IPS-NIHi7 (cell line): Measurements from ENCODE around the gene CD69.

Experiments
- DNase-seq: peaks from one replicate; pipeline ENCODE4 v3.0.0; 2012; ENCODE audit warnings: mixed read lengths; ENCODE audit errors: extremely low spot score

Gene CD69

GRCh38 chr12:9781360-9781759 lies 20.7 kb upstream of the CD69 start:
- DNase-seq = no peak

- DNase-seq = no peak
These were observed 18.5 kb upstream of the CD69 start for GRCh38 chr12:9779209-9779608.

GRCh38 chr12:9776781-9777180 lies 16.1 kb upstream of the CD69 start:
- DNase-seq = no peak

- no peak for DNase-seq
These were observed 12.6 kb upstream of the CD69 start for GRCh38 chr12:9773216-9773877.

- DNase-seq = no peak
These were observed 2.3 kb upstream of the CD69 start for GRCh38 chr12:9763025-9763424.

- no peak for DNase-seq
These were observed 1.7 kb upstream of the CD69 start for GRCh38 chr12:9762369-9762768.

- DNase-seq = no peak
These were observed 699 bp upstream of the CD69 start for GRCh38 chr12:9761419-9761781.

- DNase-seq = no peak
These were observed 581 bp downstream of the CD69 start for GRCh38 chr12:9760120-9760519.

- DNase-seq = no peak
These were observed 1.0 kb downstream of the CD69 start for GRCh38 chr12:9759694-9760093.

GRCh38 chr12:9758119-9758518 lies 2.6 kb downstream of the CD69 start:
- DNase-seq = no peak

- no peak for DNase-seq
These were observed 3.2 kb downstream of the CD69 start for GRCh38 chr12:9757433-9758025.

- DNase-seq = no peak
These were observed 4.0 kb downstream of the CD69 start for GRCh38 chr12:9756706-9757105.

- no peak for DNase-seq
These were observed 4.5 kb downstream of the CD69 start for GRCh38 chr12:9756170-9756569.

- no peak for DNase-seq
These were observed 5.1 kb downstream of the CD69 start for GRCh38 chr12:9755567-9755966.

- DNase-seq = no peak
These were observed 5.7 kb downstream of the CD69 start for GRCh38 chr12:9755035-9755434.

GRCh38 chr12:9754099-9754927 lies 6.4 kb downstream of the CD69 start:
- no peak for DNase-seq

- DNase-seq = no peak
These were observed 7.2 kb downstream of the CD69 start for GRCh38 chr12:9753498-9753897.

- no peak for DNase-seq
These were observed 7.6 kb downstream of the CD69 start for GRCh38 chr12:9753073-9753472.

GRCh38 chr12:9752145-9752933 lies 8.4 kb downstream of the CD69 start:
- no peak for DNase-seq

- DNase-seq = no peak
These were observed 9.2 kb downstream of the CD69 start for GRCh38 chr12:9751204-9752144.
